Activated T-cell treated with anti-CD3 and anti-CD28 coated beads, Interleukin-2, amount 50 U/mL, for 4 hours (primary cell): ENCODE results near the gene CD163L1. TPM values are rescaled to one million over a fixed set of nuclear protein-coding genes. Genes with fewer than 3 reads are reported as not detected.
A peak's percentile ranks its signal among the peaks of the same experiment; 100 is the strongest.

Experiments used
- ATAC-seq, 2 donors: fragments of 200-7000 bp; cut with Tn5 transposase; one replicate each; pipeline ENCODE4 v1.10.0; 2021
- DNase-seq: peaks from one replicate; pipeline ENCODE4 v3.0.0-alpha.2; 2020
- H3K27me3 Mint-ChIP-seq: one replicate; pipeline ENCODE4 v1.8.0; 2021; ENCODE audit warnings: low read depth, mixed read lengths
- H3K36me3 Mint-ChIP-seq: one replicate; pipeline ENCODE4 v1.8.0; 2022; ENCODE audit warnings: mixed read lengths; ENCODE audit not compliant: insufficient read depth
- H3K4me1 Mint-ChIP-seq: one replicate; pipeline ENCODE4 v1.8.0; 2021; ENCODE audit warnings: low read depth, mixed read lengths
- H3K4me3 Mint-ChIP-seq: one replicate; pipeline ENCODE4 v1.8.0; 2021; ENCODE audit warnings: mild to moderate bottlenecking, moderate library complexity, mixed read lengths
- H3K9me3 Mint-ChIP-seq: one replicate; pipeline ENCODE4 v1.8.0; 2021; ENCODE audit warnings: mixed read lengths
- total RNA-seq, 3 donors: library from RNA; stranded (reverse); gene quantifications; one replicate each; pipeline ENCODE4 v1.2.1, GENCODE V29; 2021

The CD163L1 gene
- total RNA-seq, 3 donors from 2014 or later = 0.40 TPM; not detected in 2

- DNase-seq (no peak), ATAC-seq (no peak)
- Mint-ChIP-seq H3K9me3 (no peaks in the 10 kb centered on the region), H3K4me3 (no peak overlapping the region), H3K36me3 (no peaks in the 10 kb centered on the region), H3K4me1 (no peaks in the 10 kb centered on the region), H3K27me3 (peaks cover 18% of the 10 kb centered on the region)
These were observed 67.8 kb downstream of the CD163L1 start for GRCh38 chr12:7376196-7376595.

- Mint-ChIP-seq H3K4me3 (no peak overlapping the region), H3K9me3 (no peaks in the 10 kb centered on the region), H3K4me1 (no peaks in the 10 kb centered on the region), H3K36me3 (no peaks in the 10 kb centered on the region), H3K27me3 (peaks cover 17% of the 10 kb centered on the region)
- ATAC-seq = no peak
- DNase-seq = no peak
These were observed 68.8 kb downstream of the CD163L1 start for GRCh38 chr12:7375145-7375543.

GRCh38 chr12:7374423-7375144 lies 69.4 kb downstream of the CD163L1 start:
- H3K9me3 Mint-ChIP-seq = no peaks in the 10 kb centered on the region
- no peak for ATAC-seq
- no peak overlapping the region for H3K4me3 Mint-ChIP-seq
- DNase-seq = no peak
- no peaks in the 10 kb centered on the region for H3K4me1 Mint-ChIP-seq
- H3K27me3 Mint-ChIP-seq = peaks cover 13% of the 10 kb centered on the region
- no peaks in the 10 kb centered on the region for H3K36me3 Mint-ChIP-seq

GRCh38 chr12:7373226-7373625 lies 70.7 kb downstream of the CD163L1 start:
- Mint-ChIP-seq H3K27me3 (peaks cover 8% of the 10 kb centered on the region), H3K36me3 (no peaks in the 10 kb centered on the region), H3K4me3 (no peak overlapping the region), H3K4me1 (no peaks in the 10 kb centered on the region), H3K9me3 (no peaks in the 10 kb centered on the region)
- DNase-seq (no peak), ATAC-seq (no peak)

- Mint-ChIP-seq H3K4me1 (no peaks in the 10 kb centered on the region), H3K27me3 (peaks cover 5% of the 10 kb centered on the region), H3K4me3 (no peak overlapping the region), H3K36me3 (no peaks in the 10 kb centered on the region), H3K9me3 (no peaks in the 10 kb centered on the region)
- ATAC-seq (no peak), DNase-seq (no peak)
These were observed 74.7 kb downstream of the CD163L1 start for GRCh38 chr12:7369274-7369729.

GRCh38 chr12:7362734-7363133 lies 81.2 kb downstream of the CD163L1 start:
- no peak overlapping the region for H3K4me3 Mint-ChIP-seq
- no peaks in the 10 kb centered on the region for H3K36me3 Mint-ChIP-seq
- ATAC-seq (no peak), DNase-seq (no peak)
- H3K27me3 Mint-ChIP-seq = peaks cover 4% of the 10 kb centered on the region
- no peaks in the 10 kb centered on the region for H3K9me3 Mint-ChIP-seq
- H3K4me1 Mint-ChIP-seq = no peaks in the 10 kb centered on the region

- ATAC-seq (no peak), DNase-seq (no peak)
- Mint-ChIP-seq H3K4me3 (no peak overlapping the region), H3K27me3 (peaks cover 4% of the 10 kb centered on the region), H3K9me3 (no peaks in the 10 kb centered on the region), H3K4me1 (no peaks in the 10 kb centered on the region), H3K36me3 (no peaks in the 10 kb centered on the region)
These were observed 82.7 kb downstream of the CD163L1 start for GRCh38 chr12:7361265-7361664.

GRCh38 chr12:7354529-7354928 lies 89.4 kb downstream of the CD163L1 start:
- ATAC-seq = no peak
- Mint-ChIP-seq H3K4me3 (no peak overlapping the region), H3K9me3 (no peaks in the 10 kb centered on the region), H3K36me3 (no peaks in the 10 kb centered on the region), H3K4me1 (peaks cover 5% of the 10 kb centered on the region), H3K27me3 (peaks cover 7% of the 10 kb centered on the region)
- DNase-seq = no peak

GRCh38 chr12:7352661-7353060 lies 91.3 kb downstream of the CD163L1 start:
- ATAC-seq = no peak
- H3K36me3 Mint-ChIP-seq = no peaks in the 10 kb centered on the region
- no peaks in the 10 kb centered on the region for H3K9me3 Mint-ChIP-seq
- H3K27me3 Mint-ChIP-seq = peaks cover 8% of the 10 kb centered on the region
- peaks cover 5% of the 10 kb centered on the region for H3K4me1 Mint-ChIP-seq
- no peak for DNase-seq
- H3K4me3 Mint-ChIP-seq = no peak overlapping the region

GRCh38 chr12:7351177-7351576 lies 92.8 kb downstream of the CD163L1 start:
- Mint-ChIP-seq H3K4me3 (no peak overlapping the region), H3K4me1 (peaks cover 14% of the 10 kb centered on the region), H3K36me3 (no peaks in the 10 kb centered on the region), H3K27me3 (peaks cover 8% of the 10 kb centered on the region), H3K9me3 (peaks cover 3% of the 10 kb centered on the region)
- ATAC-seq = peak in 1 of 2 donors; percentile 14
- DNase-seq = no peak

GRCh38 chr12:7349418-7349817 lies 94.5 kb downstream of the CD163L1 start:
- ATAC-seq (no peak), DNase-seq (no peak)
- H3K9me3 Mint-ChIP-seq = peaks cover 16% of the 10 kb centered on the region
- H3K27me3 Mint-ChIP-seq = peaks cover 5% of the 10 kb centered on the region
- H3K36me3 Mint-ChIP-seq = no peaks in the 10 kb centered on the region
- no peak overlapping the region for H3K4me3 Mint-ChIP-seq
- H3K4me1 Mint-ChIP-seq = peaks cover 15% of the 10 kb centered on the region

- Mint-ChIP-seq H3K4me1 (peaks cover 15% of the 10 kb centered on the region), H3K9me3 (peaks cover 27% of the 10 kb centered on the region), H3K36me3 (peaks cover 1% of the 10 kb centered on the region), H3K27me3 (peaks cover 5% of the 10 kb centered on the region), H3K4me3 (no peak overlapping the region)
- no peak for ATAC-seq
- DNase-seq = no peak
These were observed 97.3 kb downstream of the CD163L1 start for GRCh38 chr12:7346551-7347225.

GRCh38 chr12:7344833-7345606 lies 98.9 kb downstream of the CD163L1 start:
- Mint-ChIP-seq H3K4me1 (peaks cover 10% of the 10 kb centered on the region), H3K9me3 (peaks cover 27% of the 10 kb centered on the region), H3K27me3 (peaks cover 1% of the 10 kb centered on the region), H3K4me3 (no peak overlapping the region), H3K36me3 (peaks cover 1% of the 10 kb centered on the region)
- no peak for ATAC-seq
- DNase-seq = no peak

- H3K36me3 Mint-ChIP-seq = peaks cover 1% of the 10 kb centered on the region
- H3K27me3 Mint-ChIP-seq = no peaks in the 10 kb centered on the region
- no peak for ATAC-seq
- H3K9me3 Mint-ChIP-seq = peaks cover 12% of the 10 kb centered on the region
- H3K4me3 Mint-ChIP-seq = no peak overlapping the region
- no peak for DNase-seq
- H3K4me1 Mint-ChIP-seq = peaks cover 5% of the 10 kb centered on the region
These were observed 104.3 kb downstream of the CD163L1 start for GRCh38 chr12:7339675-7340074.
